PC-3 (cell line): ENCODE data around the gene AHNAK. TPM values are rescaled to one million over a fixed set of nuclear protein-coding genes. Genes with fewer than 3 reads are reported as not detected.

Source experiments
- ATAC-seq: fragments of 200-7000 bp; cut with Tn5 transposase; 2 replicates; pipeline ENCODE4 v1.9.1; 2020; ENCODE audit warnings: mild to moderate bottlenecking, moderate library complexity
- BruUV-seq: library from RNA; stranded (reverse); fragments of 400-500 nt; replicated peaks from 2 replicates; lab custom pipeline; 2021; lab: Mats Ljungman, UMichigan
- CTCF ChIA-PET: fragments of 300-600 bp; sonication (Branson Sonifier 250); formaldehyde crosslinking; loops from one replicate; lab custom pipeline; 2022; ENCODE audit warnings: antibody characterized with exemption; lab: Charles Lee
- POLR2A ChIA-PET: fragments of 300-600 bp; sonication (Branson Sonifier 250); formaldehyde crosslinking; loops from one replicate; lab custom pipeline; 2022; ENCODE audit warnings: antibody characterized with exemption; ENCODE audit not compliant: unreplicated experiment; lab: Charles Lee
- DNase-seq: peaks from one replicate; pipeline ENCODE4 v3.0.0-alpha.2; 2015
- H2AFZ ChIP-seq: fragments of 300-600 bp; sonication (generic); 2 replicates; pipeline ENCODE4 v1.6.0; 2016; ENCODE audit warnings: antibody characterized with exemption, low read length
- H3F3A ChIP-seq: fragments of 300-600 bp; sonication (generic); one replicate; pipeline ENCODE4 v1.6.0; 2017; ENCODE audit warnings: antibody characterized with exemption, low read length, control low read depth, mild to moderate bottlenecking; ENCODE audit not compliant: unreplicated experiment
- H3K27ac ChIP-seq: fragments of 300-600 bp; sonication (generic); 2 replicates; pipeline ENCODE4 v1.5.1; 2016; ENCODE audit warnings: mild to moderate bottlenecking, low read length
- H3K27me3 ChIP-seq: fragments of 300-600 bp; sonication (generic); 2 replicates; pipeline ENCODE4 v1.6.1; 2016; ENCODE audit warnings: low read length, mixed read lengths
- H3K36me3 ChIP-seq: fragments of 300-600 bp; sonication (generic); 2 replicates; pipeline ENCODE4 v1.6.1; 2016; ENCODE audit warnings: low read depth, mixed run types, low read length, mixed read lengths
- H3K4me1 ChIP-seq: fragments of 300-600 bp; sonication (generic); 2 replicates; pipeline ENCODE4 v1.5.1; 2016; ENCODE audit warnings: low read length; ENCODE audit not compliant: insufficient read depth
- H3K4me2 ChIP-seq: fragments of 300-600 bp; sonication (generic); 2 replicates; pipeline ENCODE4 v1.6.0; 2016; ENCODE audit warnings: low read length
- H3K4me3 ChIP-seq: fragments of 300-600 bp; sonication (generic); 2 replicates; pipeline ENCODE4 v1.5.1; 2016; ENCODE audit warnings: mild to moderate bottlenecking, low read length, mixed read lengths
- H3K79me2 ChIP-seq: fragments of 300-600 bp; sonication (generic); 2 replicates; pipeline ENCODE4 v1.6.1; 2017; ENCODE audit warnings: low read length, mixed read lengths
- H3K9ac ChIP-seq: fragments of 300-600 bp; sonication (generic); 2 replicates; pipeline ENCODE4 v1.6.0; 2016; ENCODE audit warnings: mild to moderate bottlenecking, low read length
- H3K9me2 ChIP-seq: fragments of 300-600 bp; sonication (generic); replicated peaks from 2 replicates; pipeline ENCODE4 v1.6.1; 2016; ENCODE audit warnings: mixed run types, low read length, mixed read lengths
- H3K9me3 ChIP-seq: fragments of 300-600 bp; sonication (generic); 2 replicates; pipeline ENCODE4 v1.6.1; 2016; ENCODE audit warnings: low read length, mixed read lengths
- H4K20me1 ChIP-seq: fragments of 300-600 bp; sonication (generic); 2 replicates; pipeline ENCODE4 v1.6.1; 2016; ENCODE audit warnings: low read length, mixed read lengths
- EZH2 ChIP-seq: fragments of 300-600 bp; sonication (generic); IDR thresholded peaks from one replicate; pipeline ENCODE4 v1.6.1; 2017; ENCODE audit warnings: antibody characterized with exemption, mild to moderate bottlenecking, low read length; ENCODE audit not compliant: unreplicated experiment
- EZH2phosphoT487 ChIP-seq: fragments of 300-600 bp; sonication (generic); IDR thresholded peaks from 2 replicates; pipeline ENCODE4 v1.6.1; 2018; ENCODE audit warnings: mild to moderate bottlenecking, antibody characterized with exemption, low read length, borderline replicate concordance
- intact Hi-C: fragments of 100-400 bp; cut with micrococcal nuclease; formaldehyde crosslinking; loops from 2 replicates; pipeline ENCODE4 v1.9.0; 2023
- total RNA-seq: library from RNA; depleted of rRNA; stranded (reverse); fragments of >200 nt; gene quantifications from 2 replicates; pipeline ENCODE4 v1.2.3, GENCODE V29; 2014
- TF ChIP-seq, protein P1 (sequence below): fragments of 300-600 bp; sonication (generic); conservative IDR thresholded peaks from 2 replicates; pipeline ENCODE4 v1.5.1; 2017; ENCODE audit warnings: antibody characterized with exemption, low read depth, mild to moderate bottlenecking, low read length

AHNAK gene
- total RNA-seq, 1 experiment from 2014 or later, result 287 TPM

DNA sequence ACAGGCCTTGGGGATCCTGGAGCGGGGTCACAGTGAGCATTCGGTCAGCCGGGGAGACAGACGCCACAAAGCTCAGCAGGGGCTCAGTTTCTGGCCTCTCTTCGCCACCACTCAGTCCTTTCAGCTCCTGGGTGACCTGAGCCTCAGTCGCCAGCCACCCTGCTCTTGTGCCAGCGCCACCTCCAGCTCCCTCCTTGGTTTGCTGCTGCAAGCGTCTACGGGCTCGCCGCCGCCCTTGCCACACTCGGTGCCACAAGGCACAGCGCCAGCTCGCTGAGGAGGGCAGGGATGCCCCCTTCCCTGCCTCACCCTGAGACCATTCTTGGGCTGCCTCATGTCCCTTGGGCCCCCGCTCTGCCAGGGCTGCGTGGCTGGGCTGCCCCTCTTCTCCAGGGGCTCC lies 28.6 kb upstream of the AHNAK start:
- Histone ChIP-seq H4K20me1 (peaks cover 25% of the 10 kb centered on the region), H3K4me2 (peak overlapping the region; percentile 99), H3K9me2 (no peaks in the 10 kb centered on the region), H3K9me3 (no peaks in the 10 kb centered on the region), H3K79me2 (peaks cover 61% of the 10 kb centered on the region), H3K9ac (peak overlapping the region; percentile 98), H3F3A (no peaks in the 10 kb centered on the region), H3K27me3 (no peaks in the 10 kb centered on the region), H3K36me3 (peaks cover 43% of the 10 kb centered on the region), H2AFZ (peak overlapping the region; percentile 92; the same call in 1 of the 2 replicates), H3K4me3 (peak overlapping the region; percentile 94), H3K27ac (0 out of 2 replicates have a peak overlapping the region, but pooled peaks have one; percentile 74), H3K4me1 (peaks cover 36% of the 10 kb centered on the region)
- intact Hi-C loops, result loop anchor here (1.0 kb wide), 1 partner anchor 16 kb away; the partner anchor contains the start of gene TUT1
- no TSS peak for BruUV-seq
- ATAC-seq (peak; percentile 23), DNase-seq (no peak)
- ChIA-PET CTCF (interaction anchor here (0.7 to 1.6 kb wide), 3 partner anchors 16 to 150 kb away, joined by 3 to 7 read pairs (median 4); partner anchors contain the start of gene TUT1), POLR2A (interaction anchor here (0.9 to 1.0 kb wide), 2 partner anchors 16 to 17 kb away, joined by 3 to 12 read pairs; partner anchors contain the start of gene TUT1)
- no peak for TF ChIP-seq EZH2phosphoT487
- TF ChIP-seq EZH2, result no peak
- TF ChIP-seq, protein P1, sequence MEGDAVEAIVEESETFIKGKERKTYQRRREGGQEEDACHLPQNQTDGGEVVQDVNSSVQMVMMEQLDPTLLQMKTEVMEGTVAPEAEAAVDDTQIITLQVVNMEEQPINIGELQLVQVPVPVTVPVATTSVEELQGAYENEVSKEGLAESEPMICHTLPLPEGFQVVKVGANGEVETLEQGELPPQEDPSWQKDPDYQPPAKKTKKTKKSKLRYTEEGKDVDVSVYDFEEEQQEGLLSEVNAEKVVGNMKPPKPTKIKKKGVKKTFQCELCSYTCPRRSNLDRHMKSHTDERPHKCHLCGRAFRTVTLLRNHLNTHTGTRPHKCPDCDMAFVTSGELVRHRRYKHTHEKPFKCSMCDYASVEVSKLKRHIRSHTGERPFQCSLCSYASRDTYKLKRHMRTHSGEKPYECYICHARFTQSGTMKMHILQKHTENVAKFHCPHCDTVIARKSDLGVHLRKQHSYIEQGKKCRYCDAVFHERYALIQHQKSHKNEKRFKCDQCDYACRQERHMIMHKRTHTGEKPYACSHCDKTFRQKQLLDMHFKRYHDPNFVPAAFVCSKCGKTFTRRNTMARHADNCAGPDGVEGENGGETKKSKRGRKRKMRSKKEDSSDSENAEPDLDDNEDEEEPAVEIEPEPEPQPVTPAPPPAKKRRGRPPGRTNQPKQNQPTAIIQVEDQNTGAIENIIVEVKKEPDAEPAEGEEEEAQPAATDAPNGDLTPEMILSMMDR, result no peak; the same call in 1 of the 2 replicates

DNA sequence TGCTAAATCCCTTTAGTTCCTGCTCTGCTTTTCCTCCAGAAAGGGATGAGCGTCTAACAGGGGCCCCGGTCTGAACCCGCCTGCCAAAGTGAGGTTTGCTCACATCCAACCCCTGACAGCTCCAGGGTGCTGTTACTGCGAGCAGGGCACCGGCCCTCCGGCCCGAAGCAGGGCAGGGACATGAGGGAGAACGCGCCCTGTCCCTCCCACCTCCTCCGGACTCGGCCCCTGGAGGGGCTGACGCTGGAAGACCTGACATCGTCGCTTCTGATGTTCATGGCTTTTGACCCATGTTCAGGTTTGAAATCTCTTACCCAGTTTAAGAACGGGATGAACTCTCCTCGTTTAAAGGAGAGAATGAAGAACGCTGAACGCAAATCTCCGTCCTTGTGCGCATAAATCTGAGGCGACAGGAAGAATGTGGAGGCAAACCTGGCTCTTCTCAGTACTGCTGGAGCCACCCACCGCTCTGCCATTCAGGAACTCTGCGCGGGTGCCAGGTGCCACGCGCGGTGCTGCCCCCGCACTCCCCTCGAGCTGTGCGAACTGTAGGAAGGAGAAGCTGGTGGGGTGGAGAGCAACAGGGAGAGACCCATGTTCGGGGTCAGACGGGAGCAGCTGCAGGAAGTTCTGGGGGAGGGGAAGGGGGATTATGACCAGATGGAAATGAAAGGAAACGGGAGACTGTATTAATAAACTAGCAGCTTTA lies 27.9 kb upstream of the AHNAK start:
- Histone ChIP-seq H3K9me2 (no peaks in the 10 kb centered on the region), H3K4me2 (peak overlapping the region; percentile 99), H3K9me3 (no peaks in the 10 kb centered on the region), H3K4me1 (peaks cover 36% of the 10 kb centered on the region), H3K4me3 (peak overlapping the region; percentile 94), H3K27ac (peak overlapping the region; percentile 74), H3K27me3 (no peaks in the 10 kb centered on the region), H2AFZ (peak overlapping the region; percentile 92), H3K9ac (peak overlapping the region; percentile 98), H4K20me1 (peaks cover 31% of the 10 kb centered on the region), H3K36me3 (peaks cover 48% of the 10 kb centered on the region), H3K79me2 (peaks cover 67% of the 10 kb centered on the region), H3F3A (no peaks in the 10 kb centered on the region)
- ChIA-PET POLR2A (interaction anchor here (0.5 to 1.3 kb wide), 15 partner anchors 13 to 602 kb away, joined by 3 to 23 read pairs (median 6); partner anchors contain the start of genes B3GAT3, C11orf98, CSKMT and GANAB), CTCF (interaction anchor here (0.7 to 1.6 kb wide), 9 partner anchors 14 to 761 kb away, joined by 3 to 7 read pairs (median 4); partner anchors contain the start of gene TUT1)
- BruUV-seq, result TSS peak; percentile 89
- DNase-seq (peak; percentile 29), ATAC-seq (peak; percentile 31)
- TF ChIP-seq EZH2, result no peak
- TF ChIP-seq, protein P1, result no peak
- intact Hi-C loops, result loop anchor here (1.0 kb wide), 1 partner anchor 17 kb away; the partner anchor contains the start of gene TUT1
